PFSK-1 (cell line): ENCODE data around the gene LAGE3.

Experiments used
- FOXP2 ChIP-seq: optimal IDR thresholded peaks from 2 replicates; pipeline ENCODE3; 2011; ENCODE audit warnings: borderline replicate concordance, control low read depth, inconsistent platforms; ENCODE audit not compliant: insufficient read depth; ENCODE audit errors: extremely low read length, extremely low read depth
- POLR2AphosphoS5 ChIP-seq: IDR thresholded peaks from 2 replicates; pipeline ENCODE4 v1.6.1; 2012; ENCODE audit warnings: low read depth, mild to moderate bottlenecking, control low read depth, low read length, moderate library complexity
- REST ChIP-seq, 2 experiments: IDR thresholded peaks; 2 replicates each; pipeline versions ENCODE4 v1.6.1 to v1.8.0; 2011 to 2012; ENCODE audit warnings: low read depth in 2 of 2, low read length in 2 of 2, control low read depth in 1 of 2, inconsistent platforms in 1 of 2, mild to moderate bottlenecking in 1 of 2, moderate library complexity in 1 of 2; ENCODE audit not compliant: insufficient read depth in 1 of 2
- SIN3A ChIP-seq: IDR thresholded peaks from 2 replicates; pipeline ENCODE4 v1.6.1; 2012; ENCODE audit warnings: mild to moderate bottlenecking, low read length, moderate library complexity, borderline replicate concordance; ENCODE audit not compliant: insufficient read depth
- TAF1 ChIP-seq: IDR thresholded peaks from 2 replicates; pipeline ENCODE4 v1.6.1; 2012; ENCODE audit warnings: low read length, control low read depth, borderline replicate concordance; ENCODE audit not compliant: insufficient read depth

- no peak for TF ChIP-seq POLR2AphosphoS5
- TF ChIP-seq TAF1: no peak
- TF ChIP-seq SIN3A: no peak
- TF ChIP-seq REST (IDR thresholded peaks at IDR 0.05; ENCODE audit: insufficient read depth in 1 of 2, low read depth in 2 of 2, low read length in 2 of 2): no peak
- no peak for TF ChIP-seq FOXP2
Observed at GRCh38 chrX:154466036-154466435, 13.0 kb downstream of the LAGE3 start.
